ENCODE results near the gene PER3. TPM values are rescaled to one million over a fixed set of nuclear protein-coding genes. Genes with fewer than 3 reads are reported as not detected.
A peak's percentile ranks its signal among the peaks of the same experiment; 100 is the strongest.

The PER3 gene
- total and polyA plus RNA-seq, 9 of the 15 experiments (the other 6 are each of a cell fraction or from before 2014, with no cell fraction given): 11.9 to 22.5 (median 14.6) TPM

DNA sequence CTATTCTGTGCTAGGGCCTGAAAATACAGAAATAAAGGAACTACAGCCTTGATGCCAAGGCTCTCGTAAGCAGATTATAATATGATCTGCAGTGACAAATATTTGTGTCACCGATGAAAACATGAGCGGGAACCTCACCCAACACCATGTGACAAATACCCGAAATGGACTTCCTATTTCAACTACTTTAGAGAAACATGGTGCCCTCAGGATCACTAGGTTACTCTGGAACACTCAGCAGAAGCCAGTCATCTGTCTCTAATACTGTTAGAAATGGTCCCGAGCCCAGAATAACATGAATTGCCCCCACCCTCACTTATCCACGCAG is 13.5 kb upstream of the PER3 start (continued):
- TF ChIP-seq U2AF1 (optimal IDR thresholded peaks at IDR 0.05; ENCODE audit: low read depth, low read length) (no peak), TFAM (CRISPR knock-in tag; conservative IDR thresholded peaks at IDR 0.05) (no peak), CREB1 (IDR thresholded peaks at IDR 0.05) (no peak), CREB1 (CRISPR knock-in tag; IDR thresholded peaks at IDR 0.05) (no peak), ZFP30 (CRISPR knock-in tag; IDR thresholded peaks at IDR 0.05; ENCODE audit: borderline replicate concordance) (no peak), ZFX (CRISPR knock-in tag; IDR thresholded peaks at IDR 0.05) (no peak), NR2C1 (IDR thresholded peaks at IDR 0.05) (no peak), NR2C1 (tag; IDR thresholded peaks at IDR 0.05) (no peak), NCOA4 (IDR thresholded peaks at IDR 0.05; ENCODE audit: partially characterized antibody) (no peak), ZNF124 (CRISPR knock-in tag; IDR thresholded peaks at IDR 0.05) (no peak), PHB (CRISPR knock-in tag; IDR thresholded peaks at IDR 0.05) (no peak), ELF4 (CRISPR knock-in tag; IDR thresholded peaks at IDR 0.05) (no peak), MAFG (tag; conservative IDR thresholded peaks at IDR 0.05) (no peak)
- TF ChIP-seq, protein P1, sequence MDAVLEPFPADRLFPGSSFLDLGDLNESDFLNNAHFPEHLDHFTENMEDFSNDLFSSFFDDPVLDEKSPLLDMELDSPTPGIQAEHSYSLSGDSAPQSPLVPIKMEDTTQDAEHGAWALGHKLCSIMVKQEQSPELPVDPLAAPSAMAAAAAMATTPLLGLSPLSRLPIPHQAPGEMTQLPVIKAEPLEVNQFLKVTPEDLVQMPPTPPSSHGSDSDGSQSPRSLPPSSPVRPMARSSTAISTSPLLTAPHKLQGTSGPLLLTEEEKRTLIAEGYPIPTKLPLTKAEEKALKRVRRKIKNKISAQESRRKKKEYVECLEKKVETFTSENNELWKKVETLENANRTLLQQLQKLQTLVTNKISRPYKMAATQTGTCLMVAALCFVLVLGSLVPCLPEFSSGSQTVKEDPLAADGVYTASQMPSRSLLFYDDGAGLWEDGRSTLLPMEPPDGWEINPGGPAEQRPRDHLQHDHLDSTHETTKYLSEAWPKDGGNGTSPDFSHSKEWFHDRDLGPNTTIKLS (IDR thresholded peaks at IDR 0.05; ENCODE audit: borderline replicate concordance, low read depth): 0 out of 2 replicates have a peak, but pooled peaks have one; percentile 14
- TF ChIP-seq, protein P2, sequence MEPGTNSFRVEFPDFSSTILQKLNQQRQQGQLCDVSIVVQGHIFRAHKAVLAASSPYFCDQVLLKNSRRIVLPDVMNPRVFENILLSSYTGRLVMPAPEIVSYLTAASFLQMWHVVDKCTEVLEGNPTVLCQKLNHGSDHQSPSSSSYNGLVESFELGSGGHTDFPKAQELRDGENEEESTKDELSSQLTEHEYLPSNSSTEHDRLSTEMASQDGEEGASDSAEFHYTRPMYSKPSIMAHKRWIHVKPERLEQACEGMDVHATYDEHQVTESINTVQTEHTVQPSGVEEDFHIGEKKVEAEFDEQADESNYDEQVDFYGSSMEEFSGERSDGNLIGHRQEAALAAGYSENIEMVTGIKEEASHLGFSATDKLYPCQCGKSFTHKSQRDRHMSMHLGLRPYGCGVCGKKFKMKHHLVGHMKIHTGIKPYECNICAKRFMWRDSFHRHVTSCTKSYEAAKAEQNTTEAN (CRISPR knock-in tag; IDR thresholded peaks at IDR 0.05): no peak
- TF ChIP-seq, protein P3, sequence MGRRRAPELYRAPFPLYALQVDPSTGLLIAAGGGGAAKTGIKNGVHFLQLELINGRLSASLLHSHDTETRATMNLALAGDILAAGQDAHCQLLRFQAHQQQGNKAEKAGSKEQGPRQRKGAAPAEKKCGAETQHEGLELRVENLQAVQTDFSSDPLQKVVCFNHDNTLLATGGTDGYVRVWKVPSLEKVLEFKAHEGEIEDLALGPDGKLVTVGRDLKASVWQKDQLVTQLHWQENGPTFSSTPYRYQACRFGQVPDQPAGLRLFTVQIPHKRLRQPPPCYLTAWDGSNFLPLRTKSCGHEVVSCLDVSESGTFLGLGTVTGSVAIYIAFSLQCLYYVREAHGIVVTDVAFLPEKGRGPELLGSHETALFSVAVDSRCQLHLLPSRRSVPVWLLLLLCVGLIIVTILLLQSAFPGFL (CRISPR knock-in tag; IDR thresholded peaks at IDR 0.05): no peak

All from K562 (cell line).